Activated T-cell treated with anti-CD3 and anti-CD28 coated beads for 48 hours (primary cell): ENCODE data around the gene EFCAB10.

Source experiments
- DNase-seq: peaks from one replicate; pipeline ENCODE4 v3.0.0-alpha.2; 2020; ENCODE audit warnings: low read depth

Gene EFCAB10, protein sequence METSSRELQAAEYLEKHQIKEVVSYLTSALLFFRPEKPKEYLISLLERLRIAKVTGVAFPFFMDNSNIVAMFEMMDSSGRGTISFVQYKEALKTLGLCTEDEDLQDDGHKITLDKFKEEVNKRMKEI

DNA sequence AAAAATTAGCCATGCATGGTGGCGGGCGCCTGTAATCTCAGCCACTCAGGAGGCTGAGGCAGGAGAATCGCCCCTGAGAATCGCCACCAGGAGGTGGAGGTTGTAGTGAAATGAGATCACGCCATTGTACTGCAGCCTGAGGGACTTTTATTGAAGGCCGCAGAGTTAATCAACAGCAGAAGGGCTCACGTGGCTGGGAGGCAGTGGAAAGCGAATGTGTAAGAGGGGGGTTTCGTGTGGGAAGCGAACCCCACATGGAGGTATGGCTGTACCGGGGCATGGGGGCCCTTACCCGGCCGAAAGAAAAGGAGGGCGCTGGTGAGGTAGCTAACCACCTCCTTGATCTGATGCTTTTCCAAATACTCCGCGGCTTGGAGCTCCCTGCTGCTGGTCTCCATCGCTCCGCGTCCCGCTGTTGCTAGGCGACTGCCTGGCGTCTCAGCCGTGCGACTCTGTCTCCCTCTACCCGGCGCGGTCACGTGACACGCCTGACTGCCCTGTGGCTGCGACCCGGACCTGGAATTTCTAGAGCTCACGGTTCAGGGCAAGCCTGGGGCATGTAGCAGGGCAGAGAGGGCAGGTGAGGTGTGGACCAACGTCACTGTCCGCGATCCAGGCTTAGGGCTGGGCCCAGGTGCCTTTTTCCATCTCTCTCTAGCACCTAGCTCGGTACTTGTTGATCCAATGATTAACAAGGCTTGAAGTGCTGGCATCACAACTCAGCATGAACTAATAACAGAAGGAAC, at the start of gene EFCAB10:
Gene EFCAB10, minus strand, starts transcription at position 428 of the 746 bp plus-strand sequence. Its CDS starts 30 bp downstream, at position 398.
- DNase-seq: peak; percentile 54

DNA sequence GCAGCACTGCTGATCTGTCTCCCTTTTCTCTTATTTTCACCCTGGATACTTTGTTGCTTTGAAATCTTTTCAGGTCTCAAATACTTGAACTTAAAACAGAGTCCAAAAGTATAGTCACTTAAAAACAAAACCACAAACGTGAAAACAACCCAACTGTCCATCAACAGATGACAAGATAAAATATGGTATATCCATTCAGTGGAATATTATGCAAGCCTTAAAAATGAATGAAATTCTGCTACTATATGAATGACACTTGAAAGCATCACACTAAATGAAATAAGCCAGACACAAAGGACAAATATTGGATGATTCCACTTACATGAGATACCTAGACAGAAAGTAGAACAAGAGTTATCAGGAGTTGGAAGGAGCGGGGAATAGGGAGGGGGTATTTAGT, 44.7 kb upstream of the EFCAB10 start:
- no peak for DNase-seq

DNA sequence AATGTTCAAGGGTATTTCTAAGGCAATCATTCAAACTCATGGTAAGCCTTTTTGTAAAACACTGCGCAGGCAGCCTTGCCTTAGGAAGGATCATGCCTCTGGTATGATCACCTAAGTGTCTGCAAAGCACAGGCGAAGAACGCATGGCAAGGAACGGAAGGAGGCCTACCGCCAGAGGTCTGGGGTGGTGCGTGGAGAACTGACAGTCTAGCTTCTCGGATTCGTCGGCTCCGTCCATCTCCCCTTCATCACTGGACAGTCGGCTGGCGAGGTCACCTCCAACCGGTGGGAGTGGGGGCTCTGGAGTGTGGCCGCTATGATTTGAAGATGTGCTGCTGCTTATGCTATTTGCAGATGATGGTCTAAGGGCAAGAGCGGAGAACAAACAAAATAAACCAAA, 42.6 kb upstream of the EFCAB10 start:
- DNase-seq: no peak

DNA sequence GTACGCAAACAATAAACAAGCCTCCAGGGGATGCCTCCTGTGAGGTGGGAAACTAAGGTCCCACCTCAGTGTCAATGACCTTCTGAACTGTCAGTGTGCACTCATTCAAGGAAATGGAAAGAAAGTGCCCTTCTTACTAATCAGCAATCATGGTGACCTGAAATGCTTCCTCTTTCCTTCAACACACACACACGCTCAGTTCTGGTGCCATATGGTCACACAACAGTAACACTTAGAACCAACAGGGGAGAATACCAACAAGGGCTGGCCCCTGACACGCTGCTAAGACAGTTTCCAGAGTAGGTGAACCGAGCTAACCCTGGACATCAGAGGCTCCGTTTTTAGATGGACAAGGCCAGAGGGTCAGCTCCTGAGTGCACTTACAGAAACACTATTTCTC, 42.1 kb upstream of the EFCAB10 start:
- DNase-seq: no peak

DNA sequence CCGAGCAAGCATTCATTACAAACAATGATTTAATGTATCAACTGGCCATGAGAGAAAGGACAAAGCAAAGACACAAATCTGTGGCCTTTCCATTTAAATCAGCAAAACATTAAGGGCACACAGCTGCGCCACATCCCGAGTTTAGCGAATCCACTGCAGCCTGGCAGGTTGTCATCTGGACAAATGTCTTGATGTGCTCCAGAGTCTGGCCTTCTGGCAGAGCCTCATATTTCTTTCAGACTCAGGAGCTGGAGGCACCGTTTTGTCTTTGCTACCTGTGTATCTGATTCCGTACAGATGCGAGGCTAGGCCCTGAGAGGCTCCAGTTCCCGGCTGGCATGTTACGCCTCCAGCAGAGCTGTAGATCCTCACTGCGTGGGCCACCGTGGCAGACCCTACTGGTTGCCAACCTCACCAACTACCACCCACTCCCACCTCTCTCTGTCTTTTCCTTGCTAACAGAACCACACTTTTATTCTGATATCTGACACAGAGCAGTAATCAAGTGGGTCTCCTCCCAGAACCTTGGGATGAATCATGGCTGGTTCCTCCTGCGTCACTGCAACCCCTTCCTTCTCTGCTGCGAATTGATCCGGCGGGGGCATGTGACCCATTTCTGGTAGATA, 40.9 kb upstream of the EFCAB10 start:
- DNase-seq: no peak

DNA sequence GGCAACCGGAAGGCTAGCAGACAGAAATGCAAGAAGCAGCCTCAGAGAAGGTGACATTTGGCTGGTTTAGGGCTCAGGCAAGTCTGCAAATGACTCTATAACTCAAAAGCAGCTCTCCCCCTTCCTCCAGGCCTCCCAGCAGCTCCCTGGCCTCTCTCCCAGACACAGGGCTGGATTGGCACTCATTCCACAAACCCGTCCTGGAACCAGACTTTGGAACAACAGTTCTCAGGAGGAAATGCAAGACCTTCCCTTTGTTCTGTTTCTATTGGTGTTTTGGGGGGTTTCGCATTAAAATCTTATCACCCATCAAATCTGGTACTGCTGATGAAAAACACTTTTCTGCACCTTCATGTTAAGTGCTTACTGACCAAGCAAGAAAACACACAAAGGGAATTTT, 40.3 kb upstream of the EFCAB10 start:
- DNase-seq: no peak

DNA sequence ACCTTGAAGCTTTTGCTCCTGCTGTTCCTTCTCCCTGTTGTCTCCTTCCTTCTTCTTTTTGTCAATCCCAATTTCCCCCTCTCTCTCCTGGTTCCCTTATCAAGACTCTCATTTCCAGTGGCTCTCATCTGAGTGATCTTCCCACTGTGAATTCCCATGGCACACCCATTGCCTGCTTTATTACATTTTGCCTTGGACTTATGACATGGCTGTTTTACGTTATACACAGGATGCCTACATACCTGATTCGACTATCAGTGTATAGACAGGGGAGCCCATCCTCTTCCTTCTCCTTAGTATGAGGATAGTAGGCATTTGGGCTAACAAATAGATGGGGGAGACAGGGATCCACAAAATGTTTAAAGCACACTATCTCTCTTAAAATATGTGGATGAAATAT, 39.9 kb upstream of the EFCAB10 start:
- no peak for DNase-seq

DNA sequence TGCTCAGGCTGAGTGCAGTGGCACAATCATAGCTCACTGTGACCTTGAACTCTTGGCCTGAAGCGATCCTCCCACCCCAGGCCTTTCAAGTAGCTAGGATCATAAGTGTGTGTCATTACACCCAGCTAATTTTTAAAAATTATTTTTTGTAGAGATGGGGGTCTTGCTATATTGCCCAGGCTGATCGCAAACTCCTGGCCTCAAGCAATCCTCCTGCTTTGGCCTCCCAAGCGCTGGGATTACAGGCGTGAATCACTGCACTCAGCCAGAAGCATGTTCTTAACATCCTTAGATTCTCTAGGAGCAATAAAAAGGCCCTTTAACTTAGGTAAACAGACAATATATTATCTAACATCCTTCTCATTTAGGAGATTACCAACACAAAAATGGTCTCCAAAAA, 38.3 kb upstream of the EFCAB10 start:
- DNase-seq: no peak

DNA sequence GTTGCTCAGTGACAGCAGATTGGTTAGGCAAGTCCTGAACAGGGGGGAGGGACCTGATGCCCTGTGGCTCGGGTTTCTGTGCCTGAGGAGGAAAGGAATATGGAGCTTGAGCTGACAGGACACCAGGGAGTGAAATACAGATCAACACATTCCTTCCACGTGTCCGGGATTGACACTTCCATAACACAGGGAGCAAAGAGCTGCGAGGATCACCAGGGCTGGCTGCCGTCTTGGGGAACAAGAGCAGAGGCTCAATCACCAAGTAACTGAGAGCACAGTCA, 36.7 kb upstream of the EFCAB10 start:
- no peak for DNase-seq

DNA sequence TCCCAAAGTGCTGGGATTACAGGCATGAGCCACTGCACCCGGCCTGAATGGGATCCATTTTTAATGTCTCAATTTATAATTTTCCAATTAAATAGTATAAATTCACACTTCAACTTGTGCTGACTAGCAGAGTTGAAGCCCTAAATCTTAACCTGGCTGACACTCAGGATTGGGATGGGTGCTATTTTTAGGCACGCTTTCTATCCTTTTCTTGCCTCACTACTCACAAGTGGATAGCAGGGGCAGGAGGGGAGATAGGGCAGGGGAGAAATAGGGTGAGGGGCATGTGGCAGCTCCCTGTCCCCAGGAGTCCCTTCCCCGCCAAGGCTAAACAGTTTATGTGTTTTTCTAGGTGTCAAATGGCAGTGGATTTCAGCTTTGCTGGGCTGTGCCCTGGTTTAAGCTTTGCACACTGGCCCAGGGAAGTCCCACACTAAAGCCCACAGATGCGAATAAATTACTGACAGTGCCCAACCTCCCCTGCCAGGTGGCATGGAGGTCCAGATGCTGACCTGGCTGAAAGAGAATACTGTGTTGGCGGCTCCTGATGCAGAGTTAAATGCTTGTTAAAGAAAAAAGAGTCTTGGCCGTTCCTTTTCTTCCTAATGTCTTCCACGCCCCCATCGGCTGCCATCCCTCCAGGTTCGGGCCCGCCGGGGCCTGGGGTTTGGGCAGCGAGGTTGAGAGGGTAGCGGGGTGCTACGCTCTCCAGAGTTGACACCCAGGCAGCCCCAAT, 36.2 kb upstream of the EFCAB10 start:
- DNase-seq: no peak

DNA sequence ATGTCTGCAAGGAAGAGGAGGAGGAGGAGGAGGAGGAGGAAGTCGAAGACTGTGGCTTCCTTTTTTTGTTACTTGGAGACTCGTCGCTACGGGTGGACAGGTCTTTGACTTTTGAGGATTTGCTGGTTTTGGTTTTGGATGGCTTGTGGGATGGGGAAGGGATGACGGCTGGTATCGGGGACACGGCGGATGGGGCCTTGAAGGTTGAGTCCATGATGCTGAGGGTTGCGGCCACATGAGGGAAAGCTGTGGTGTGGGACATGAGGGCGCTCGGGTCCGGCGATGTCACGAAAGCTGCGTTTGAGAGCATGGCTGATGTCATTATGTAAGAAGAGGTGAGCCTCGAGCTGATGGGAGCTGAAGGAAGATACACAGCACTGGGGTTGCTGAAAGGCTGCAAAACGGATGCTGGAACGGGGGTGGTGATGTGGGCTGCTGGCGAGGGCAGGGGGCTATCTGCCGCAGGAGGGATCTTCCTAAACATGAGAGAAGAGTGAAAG, 33.1 kb upstream of the EFCAB10 start:
- DNase-seq: no peak

DNA sequence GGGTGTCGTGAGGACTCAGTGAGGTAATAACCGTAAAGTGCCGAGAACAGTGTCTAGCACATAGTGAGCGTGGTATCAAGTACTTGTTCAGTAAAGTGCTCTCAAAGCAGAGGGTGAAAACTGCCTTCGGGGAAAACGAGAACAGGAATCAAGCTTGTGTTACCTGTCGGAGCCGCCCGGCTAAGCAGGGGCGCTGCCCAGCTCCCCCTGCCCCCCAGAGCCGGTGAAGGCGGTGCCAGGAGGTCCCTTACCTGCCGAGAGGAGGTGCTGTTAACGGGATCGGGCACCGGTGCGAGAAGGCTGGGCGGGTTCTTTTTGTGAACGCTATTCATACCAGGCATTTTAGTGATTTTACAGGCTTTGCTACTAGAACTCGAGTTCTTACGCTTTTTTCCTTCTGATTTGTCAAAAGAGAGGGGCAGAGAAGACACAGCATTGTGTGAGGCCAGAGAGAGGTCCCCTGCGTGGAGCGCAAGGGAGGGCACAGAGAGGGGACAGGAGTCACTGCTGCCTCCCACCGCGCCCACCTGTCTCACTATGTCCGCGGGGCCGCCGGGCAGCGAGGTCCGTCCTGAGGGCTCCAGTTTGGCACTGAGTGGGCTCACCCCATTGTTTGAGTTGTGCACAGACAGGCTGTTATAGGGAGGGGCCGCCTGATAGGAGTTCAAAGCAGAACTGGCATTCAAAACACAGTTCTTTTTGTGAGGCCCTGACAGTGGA, 32.5 kb upstream of the EFCAB10 start:
- DNase-seq: no peak

DNA sequence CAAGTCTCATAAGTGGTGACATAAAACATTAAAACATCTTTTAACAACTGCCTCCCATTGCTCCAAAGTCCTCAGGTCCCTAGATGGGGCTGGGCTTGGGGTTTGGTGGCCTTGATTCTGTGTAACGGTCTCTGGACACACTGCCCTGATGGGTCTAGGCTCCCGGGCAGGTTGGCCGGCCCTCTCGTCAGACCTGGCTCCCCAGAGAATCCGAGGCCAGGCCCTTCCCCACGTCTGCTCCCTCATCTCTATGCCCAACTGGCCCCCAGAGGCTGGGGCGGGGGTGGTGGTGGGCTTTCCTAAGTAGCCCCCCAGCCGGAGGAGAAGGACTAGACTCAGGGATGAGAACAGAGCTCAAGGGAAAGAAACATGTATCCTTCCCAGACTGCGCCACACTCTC, 31.5 kb upstream of the EFCAB10 start:
- DNase-seq: no peak

DNA sequence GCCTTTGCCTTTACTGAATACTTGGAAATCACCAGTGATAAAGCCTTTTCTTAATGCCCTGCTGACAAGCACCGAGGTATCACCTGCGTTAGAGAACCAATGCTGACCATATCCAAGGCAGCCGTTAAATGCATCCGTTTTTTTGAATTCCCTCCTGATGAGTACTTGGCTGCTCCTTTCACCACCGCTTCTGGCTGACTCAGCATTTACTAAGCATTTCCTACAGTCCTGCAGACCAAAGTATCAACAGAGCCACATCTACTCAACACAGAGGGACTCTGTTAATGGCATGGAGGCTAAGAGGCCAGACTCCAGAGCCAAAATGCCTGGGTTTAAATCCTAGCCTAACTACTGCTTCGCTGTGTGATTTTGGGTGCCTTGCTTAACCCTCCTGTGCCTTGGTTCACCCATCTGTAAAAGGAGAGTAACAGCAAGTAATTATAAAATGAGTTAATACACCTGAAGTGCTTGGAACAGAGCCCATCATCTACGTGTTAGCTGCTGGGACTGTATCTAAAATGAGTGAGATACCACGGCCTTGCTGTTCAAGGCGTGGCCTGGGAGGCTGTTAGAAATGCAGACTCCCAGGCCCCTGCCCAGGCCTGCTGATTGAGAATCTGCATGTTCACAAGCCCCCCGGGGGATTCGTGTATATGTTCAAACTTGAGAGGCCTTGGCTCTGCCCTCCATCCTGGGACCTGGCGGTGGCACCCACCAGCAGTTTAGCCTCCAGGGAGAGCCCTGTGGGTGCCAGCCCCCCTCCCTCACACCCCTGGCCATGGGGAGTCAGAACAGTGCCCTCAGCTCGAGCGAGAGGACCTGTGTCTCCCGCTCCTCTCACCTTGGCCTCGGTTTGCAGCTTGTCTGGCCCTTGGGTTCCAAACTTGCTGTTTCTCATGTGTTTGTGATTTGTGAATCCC, 30.8 kb upstream of the EFCAB10 start:
- no peak for DNase-seq

DNA sequence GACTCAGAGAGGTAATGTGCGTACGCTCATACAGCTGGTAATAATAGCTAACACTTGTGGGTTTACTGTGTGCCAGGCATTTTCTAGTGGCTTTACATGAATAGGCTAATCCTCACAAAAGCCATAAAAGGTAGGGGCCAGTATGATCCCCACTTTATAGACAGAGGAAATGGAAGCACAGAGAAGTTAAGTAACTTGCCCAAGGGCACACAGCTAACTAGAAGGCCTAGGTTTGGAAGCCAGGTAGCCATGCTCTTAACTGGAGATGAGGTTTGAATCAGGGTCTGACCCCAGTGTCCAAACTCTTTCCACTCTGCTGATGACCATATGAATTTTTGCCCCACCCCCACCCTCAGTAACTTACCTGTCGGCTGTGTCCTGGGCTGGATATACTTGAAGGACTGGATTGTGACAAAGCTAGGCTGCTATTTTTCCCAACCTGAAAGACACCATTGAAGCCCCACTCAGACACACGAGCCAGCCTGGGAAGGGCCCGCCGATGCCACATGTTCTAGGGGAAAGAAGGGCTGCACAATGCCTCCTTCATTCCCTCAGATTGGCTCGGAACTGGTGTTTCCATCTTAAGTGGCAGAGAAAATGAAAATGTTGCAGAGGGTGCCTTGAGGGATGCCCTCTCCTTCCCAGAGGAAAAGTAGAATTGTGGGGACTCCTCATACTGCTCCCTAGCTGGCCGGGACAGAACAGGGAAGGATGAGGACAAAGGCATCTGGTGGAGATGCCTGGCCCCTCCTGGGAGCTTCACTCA, 29.1 kb upstream of the EFCAB10 start:
- no peak for DNase-seq

DNA sequence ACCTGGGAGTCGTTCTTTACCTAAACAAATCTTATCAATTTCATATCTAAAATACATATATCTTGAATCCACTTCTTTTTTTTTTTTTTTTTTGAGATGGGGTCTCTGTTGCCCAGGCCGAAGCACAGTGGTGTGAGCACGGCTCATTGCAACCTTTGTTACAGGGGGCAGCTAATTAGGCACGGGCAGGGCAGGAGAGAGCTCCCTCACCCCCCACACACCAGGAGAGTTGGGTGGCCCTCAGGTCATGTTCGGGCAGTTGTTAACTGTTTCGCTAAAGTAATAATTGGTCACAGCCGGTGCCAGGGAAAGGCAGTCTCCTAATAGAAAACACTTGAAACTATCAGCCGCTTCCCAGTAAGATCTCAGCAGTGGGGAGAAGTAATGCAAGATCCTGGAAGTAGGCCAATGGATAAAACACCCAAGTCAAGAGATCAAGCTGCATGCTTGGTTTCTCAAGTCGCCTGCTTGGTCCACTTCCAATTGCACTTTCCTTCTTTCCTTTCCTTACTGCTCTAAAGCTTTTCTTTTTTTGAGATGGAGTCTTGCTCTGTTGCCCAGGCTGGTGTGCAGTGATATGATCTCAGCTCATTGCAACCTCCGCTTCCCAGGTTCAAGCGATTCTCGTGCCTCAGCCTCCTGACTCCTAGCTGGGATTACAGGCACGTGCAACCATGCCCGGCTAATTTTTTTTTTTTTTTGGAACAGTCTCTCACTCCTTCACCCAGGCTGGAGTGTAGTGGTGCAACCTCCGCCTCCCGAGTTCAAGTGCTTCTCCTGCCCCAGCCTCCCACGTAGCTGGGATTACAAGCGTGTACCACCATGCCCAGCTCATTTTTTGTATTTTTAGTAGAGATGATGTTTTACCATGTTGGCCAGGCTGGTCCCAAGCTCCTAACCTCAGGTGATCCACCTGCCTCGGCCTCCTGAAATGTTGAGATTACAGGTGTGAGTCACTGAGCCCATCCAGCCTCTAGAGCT, 21.3 kb upstream of the EFCAB10 start:
- DNase-seq: no peak

DNA sequence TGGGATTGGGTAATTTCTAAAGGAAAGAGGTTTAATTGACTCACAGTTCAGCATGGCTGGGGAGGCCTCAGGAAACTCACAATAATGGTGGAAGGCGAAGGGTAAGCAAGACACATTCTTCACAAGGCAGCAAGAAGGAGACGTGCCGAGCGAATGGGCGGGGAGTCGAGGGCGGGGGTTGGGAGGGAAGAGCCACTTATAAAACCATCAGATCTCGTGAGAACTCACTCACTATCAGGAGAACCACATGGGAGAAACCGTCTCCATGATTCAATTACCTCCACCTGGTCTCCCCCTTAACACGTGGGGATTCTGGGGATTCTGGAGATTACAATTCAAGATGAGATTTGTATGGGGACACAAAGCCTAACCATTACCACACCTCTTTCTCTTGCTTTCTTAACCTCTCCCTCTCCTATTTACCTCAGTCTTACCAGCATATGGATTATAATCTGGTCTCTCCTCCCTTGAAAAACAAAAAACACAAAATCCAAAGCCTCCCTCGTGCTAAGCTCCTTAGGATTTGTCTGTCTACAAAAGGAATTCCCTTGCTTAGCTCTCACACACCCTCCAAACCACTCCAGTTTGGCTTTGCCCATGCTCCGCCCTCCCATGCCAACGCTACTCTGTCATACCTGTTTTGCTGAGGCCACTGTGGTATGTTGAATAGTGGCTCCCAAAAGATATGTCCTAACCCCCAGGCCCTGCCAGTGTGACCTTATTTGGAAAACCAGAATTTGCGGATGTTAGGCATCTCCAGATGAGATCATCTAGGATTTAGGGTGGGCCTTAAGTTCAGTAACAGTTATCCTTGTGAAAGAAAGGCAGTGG, 19.6 kb upstream of the EFCAB10 start:
- no peak for DNase-seq

DNA sequence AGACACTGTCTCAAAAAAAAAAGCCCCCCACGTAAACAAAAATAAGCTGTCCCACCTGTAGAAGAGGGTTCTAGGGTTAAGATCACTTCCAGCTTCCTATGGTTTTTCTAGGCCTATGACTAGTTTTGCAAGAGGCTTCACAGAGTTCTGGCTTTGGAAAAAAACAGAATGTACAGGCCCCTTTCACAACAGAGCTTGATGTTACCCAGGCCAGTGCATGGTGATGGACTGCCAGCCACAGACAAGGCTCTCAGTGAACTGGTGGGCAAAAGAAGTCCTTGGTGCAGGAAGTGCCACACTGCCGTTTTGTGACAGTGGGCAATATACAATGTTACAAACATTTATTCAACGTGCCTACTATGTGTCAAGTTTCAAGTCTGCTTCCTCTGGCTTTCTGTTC, 18.3 kb upstream of the EFCAB10 start:
- no peak for DNase-seq
